ENCODE data around the gene C1QTNF6.

DNA sequence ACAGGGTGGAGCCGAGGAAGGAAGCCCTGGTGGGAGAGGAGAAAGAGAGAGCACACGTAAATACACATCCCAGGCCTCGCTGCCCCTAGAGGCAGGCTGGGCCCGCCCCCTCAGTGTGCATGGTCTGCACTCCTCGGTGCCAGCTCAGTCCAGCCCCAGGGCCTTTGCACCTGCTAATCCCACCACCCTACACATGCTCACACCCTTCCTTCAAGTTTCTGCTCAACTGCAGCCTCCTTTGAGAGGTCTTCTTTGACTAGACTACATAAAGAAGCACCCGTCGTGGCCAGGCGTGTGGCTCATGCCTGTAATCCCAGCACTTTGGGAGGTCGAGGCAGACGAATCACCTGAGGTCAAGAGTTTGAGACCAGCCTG is 43.9 kb downstream of the C1QTNF6 start:
- TF ChIP-seq PHF8 (conservative IDR thresholded peaks at IDR 0.05; ENCODE audit: low read depth, low read length) (no peak), GTF2F1 (IDR thresholded peaks at IDR 0.05; ENCODE audit: borderline replicate concordance, low read depth, low read length) (no peak), USF2 (IDR thresholded peaks at IDR 0.05; ENCODE audit: low read length) (no peak), MAX (IDR thresholded peaks at IDR 0.05) (no peak), YY1 (IDR thresholded peaks at IDR 0.05; ENCODE audit: low read depth, low read length) (no peak), EZH2 (IDR thresholded peaks at IDR 0.05; ENCODE audit: low read depth, low read length, severe bottlenecking) (no peak), KDM1A (IDR thresholded peaks at IDR 0.05; ENCODE audit: borderline replicate concordance, low read length) (no peak), RFX5 (IDR thresholded peaks at IDR 0.05; ENCODE audit: borderline replicate concordance, low read depth, low read length) (no peak), HDAC6 (IDR thresholded peaks at IDR 0.05; ENCODE audit: low read depth, low read length) (no peak), TAF7 (optimal IDR thresholded peaks at IDR 0.05; ENCODE audit: borderline replicate concordance, low read depth, low read length) (no peak)
- TF ChIP-seq, protein P1, sequence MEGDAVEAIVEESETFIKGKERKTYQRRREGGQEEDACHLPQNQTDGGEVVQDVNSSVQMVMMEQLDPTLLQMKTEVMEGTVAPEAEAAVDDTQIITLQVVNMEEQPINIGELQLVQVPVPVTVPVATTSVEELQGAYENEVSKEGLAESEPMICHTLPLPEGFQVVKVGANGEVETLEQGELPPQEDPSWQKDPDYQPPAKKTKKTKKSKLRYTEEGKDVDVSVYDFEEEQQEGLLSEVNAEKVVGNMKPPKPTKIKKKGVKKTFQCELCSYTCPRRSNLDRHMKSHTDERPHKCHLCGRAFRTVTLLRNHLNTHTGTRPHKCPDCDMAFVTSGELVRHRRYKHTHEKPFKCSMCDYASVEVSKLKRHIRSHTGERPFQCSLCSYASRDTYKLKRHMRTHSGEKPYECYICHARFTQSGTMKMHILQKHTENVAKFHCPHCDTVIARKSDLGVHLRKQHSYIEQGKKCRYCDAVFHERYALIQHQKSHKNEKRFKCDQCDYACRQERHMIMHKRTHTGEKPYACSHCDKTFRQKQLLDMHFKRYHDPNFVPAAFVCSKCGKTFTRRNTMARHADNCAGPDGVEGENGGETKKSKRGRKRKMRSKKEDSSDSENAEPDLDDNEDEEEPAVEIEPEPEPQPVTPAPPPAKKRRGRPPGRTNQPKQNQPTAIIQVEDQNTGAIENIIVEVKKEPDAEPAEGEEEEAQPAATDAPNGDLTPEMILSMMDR (IDR thresholded peaks at IDR 0.05; ENCODE audit: control extremely low read depth in 1 of 3, insufficient read depth in 1 of 3, low read depth in 1 of 3, low read length in 3 of 3), result no peak

Data from H1 (cell line).